BE2C (cell line): ENCODE measurements around the gene TLN1.

Experiments
- DNase-seq: peaks from one replicate; pipeline ENCODE4 v3.0.0-alpha.2; 2020
- H3K27me3 ChIP-seq: fragments of 250-450 bp; sonication (Bioruptor Pico); 2 replicates; pipeline ENCODE4 v1.5.1; 2020; ENCODE audit warnings: mild to moderate bottlenecking
- H3K36me3 ChIP-seq: fragments of 250-450 bp; sonication (Bioruptor Pico); 2 replicates; pipeline ENCODE4 v1.5.1; 2020; ENCODE audit warnings: mild to moderate bottlenecking
- H3K4me1 ChIP-seq: fragments of 250-450 bp; sonication (Bioruptor Pico); 2 replicates; pipeline ENCODE4 v1.5.1; 2020
- H3K4me3 ChIP-seq: 2 replicates; pipeline ENCODE4 v1.5.1; 2011; ENCODE audit warnings: low read depth, low read length
- H3K9me3 ChIP-seq: fragments of 250-450 bp; sonication (Bioruptor Pico); 2 replicates; pipeline ENCODE4 v1.5.1; 2020
- CTCF ChIP-seq: IDR thresholded peaks from 2 replicates; pipeline ENCODE4 v1.5.1; 2012; ENCODE audit warnings: mild to moderate bottlenecking, low read depth, low read length

Gene TLN1

DNA sequence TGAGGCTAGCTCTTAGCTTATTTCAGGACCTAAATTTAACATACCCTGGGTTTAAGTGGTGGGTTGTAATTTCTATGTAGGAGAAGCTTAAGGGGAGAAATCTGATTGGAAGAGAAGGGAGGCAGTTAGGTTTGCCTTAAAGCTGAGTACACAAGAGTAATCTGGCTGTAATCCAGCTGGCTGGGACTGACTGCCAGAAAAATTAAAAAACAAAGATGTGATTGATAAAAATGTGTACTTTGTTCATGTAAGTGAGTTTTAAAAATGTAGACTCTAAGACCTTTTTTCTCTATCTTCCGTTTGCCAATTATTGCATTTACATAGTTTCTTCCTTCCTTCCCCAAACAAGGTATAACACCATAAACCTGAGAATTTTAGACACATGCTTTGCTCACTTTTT is 39.5 kb upstream of the TLN1 start:
- Histone ChIP-seq H3K27me3 (no peaks in the 10 kb centered on the region), H3K36me3 (no peaks in the 10 kb centered on the region), H3K9me3 (no peaks in the 10 kb centered on the region), H3K4me3 (no peak overlapping the region), H3K4me1 (peaks cover 25% of the 10 kb centered on the region)
- TF ChIP-seq CTCF, result no peak
- no peak for DNase-seq

DNA sequence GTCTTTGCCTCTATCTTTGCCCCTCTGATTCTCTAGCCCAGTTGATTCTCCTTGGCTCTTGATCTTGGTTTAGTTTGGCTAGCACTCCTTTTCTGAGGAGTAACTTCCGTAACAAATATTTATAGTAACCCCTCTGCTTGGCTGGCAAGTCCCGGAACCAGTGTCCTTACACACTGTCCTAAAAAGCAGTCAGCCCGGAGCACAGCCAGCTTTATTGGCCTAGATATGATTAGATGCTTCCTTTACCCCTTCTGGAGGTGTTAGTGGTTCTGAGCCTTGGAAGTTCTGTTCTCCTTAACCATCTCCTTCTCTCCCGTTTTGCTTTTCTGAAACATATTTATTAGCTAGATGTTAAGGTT is 39.1 kb upstream of the TLN1 start:
- DNase-seq, result no peak
- Histone ChIP-seq H3K27me3 (no peaks in the 10 kb centered on the region), H3K4me1 (peaks cover 26% of the 10 kb centered on the region), H3K9me3 (no peaks in the 10 kb centered on the region), H3K4me3 (no peak overlapping the region), H3K36me3 (no peaks in the 10 kb centered on the region)
- TF ChIP-seq CTCF, result no peak

GRCh38 chr9:35769763-35770162 is 37.8 kb upstream of the TLN1 start:
- H3K9me3 ChIP-seq, result no peaks in the 10 kb centered on the region
- H3K36me3 ChIP-seq, result no peaks in the 10 kb centered on the region
- H3K4me3 ChIP-seq, result no peak overlapping the region
- peaks cover 26% of the 10 kb centered on the region for H3K4me1 ChIP-seq
- DNase-seq, result no peak
- H3K27me3 ChIP-seq, result no peaks in the 10 kb centered on the region
- no peak for TF ChIP-seq CTCF

GRCh38 chr9:35767458-35767857 is 35.5 kb upstream of the TLN1 start:
- no peak for TF ChIP-seq CTCF
- Histone ChIP-seq H3K36me3 (no peaks in the 10 kb centered on the region), H3K4me1 (peaks cover 26% of the 10 kb centered on the region), H3K4me3 (no peak overlapping the region), H3K27me3 (no peaks in the 10 kb centered on the region), H3K9me3 (no peaks in the 10 kb centered on the region)
- DNase-seq, result no peak

GRCh38 chr9:35766997-35767396 is 35.0 kb upstream of the TLN1 start:
- no peaks in the 10 kb centered on the region for H3K36me3 ChIP-seq
- TF ChIP-seq CTCF, result no peak
- H3K4me1 ChIP-seq, result peaks cover 24% of the 10 kb centered on the region
- H3K27me3 ChIP-seq, result no peaks in the 10 kb centered on the region
- no peak overlapping the region for H3K4me3 ChIP-seq
- no peaks in the 10 kb centered on the region for H3K9me3 ChIP-seq
- no peak for DNase-seq

DNA sequence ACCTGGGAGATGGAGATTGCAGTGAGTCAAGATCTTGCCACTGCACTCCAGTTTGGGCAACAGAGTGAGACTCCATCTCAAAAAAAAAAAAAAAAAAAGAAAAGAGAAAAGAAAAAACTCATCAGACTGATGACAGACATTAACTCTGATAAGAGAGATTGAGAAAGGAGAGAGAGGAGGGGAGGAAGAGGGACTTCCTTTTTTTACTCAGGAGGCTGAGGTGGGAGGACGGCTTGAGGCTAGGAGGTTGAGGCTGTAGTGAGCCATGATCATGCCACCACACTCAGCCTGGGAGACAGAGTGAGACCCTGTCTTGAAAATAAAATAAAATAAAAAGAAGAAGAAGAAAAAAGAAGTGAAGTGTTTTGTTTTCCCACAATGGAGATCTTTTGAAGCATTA is 31.8 kb upstream of the TLN1 start:
- Histone ChIP-seq H3K27me3 (no peaks in the 10 kb centered on the region), H3K9me3 (no peaks in the 10 kb centered on the region), H3K4me3 (no peak overlapping the region), H3K4me1 (peaks cover 11% of the 10 kb centered on the region), H3K36me3 (no peaks in the 10 kb centered on the region)
- TF ChIP-seq CTCF, result no peak
- no peak for DNase-seq
